Spleen (tissue), 7 donors: ENCODE measurements around the gene CA5A.

Experiments used
- POLR2A ChIP-seq, 3 donors: fragments of 450-650 bp; IDR thresholded peaks; one replicate each; pipeline ENCODE4 v1.5.1; 2017; ENCODE audit warnings: antibody characterized with exemption in 3 of 3, mild to moderate bottlenecking in 1 of 3
- POLR2AphosphoS5 ChIP-seq, 3 donors: sonication (generic); formaldehyde crosslinking; IDR thresholded peaks; one replicate each; pipeline ENCODE4 v1.5.1; 2017; ENCODE audit warnings: antibody characterized with exemption in 3 of 3
- TF ChIP-seq, protein P1 (sequence below), 11 experiments: fragments of 200-600 bp in 7 of 11; fragments of 450-650 bp in 4 of 11; sonication (generic) in 4 of 11; IDR thresholded peaks in 8 of 11; conservative IDR thresholded peaks in 3 of 11; 1 replicate in 7 of 11; 2 replicates in 4 of 11; pipeline versions ENCODE4 v1.4.0 to v1.8.0; 2016 to 2021; ENCODE audit warnings: antibody characterized with exemption in 11 of 11, inconsistent platforms in 4 of 11, mild to moderate bottlenecking in 1 of 11
- donor health status: DM: no; HTN: no; CAD: no; lungs with moderate emphysema.
- donor health status: DM: no; HTN: no; CAD: no.
- donor health status: DM: no; HTN: no; CAD: no.

DNA sequence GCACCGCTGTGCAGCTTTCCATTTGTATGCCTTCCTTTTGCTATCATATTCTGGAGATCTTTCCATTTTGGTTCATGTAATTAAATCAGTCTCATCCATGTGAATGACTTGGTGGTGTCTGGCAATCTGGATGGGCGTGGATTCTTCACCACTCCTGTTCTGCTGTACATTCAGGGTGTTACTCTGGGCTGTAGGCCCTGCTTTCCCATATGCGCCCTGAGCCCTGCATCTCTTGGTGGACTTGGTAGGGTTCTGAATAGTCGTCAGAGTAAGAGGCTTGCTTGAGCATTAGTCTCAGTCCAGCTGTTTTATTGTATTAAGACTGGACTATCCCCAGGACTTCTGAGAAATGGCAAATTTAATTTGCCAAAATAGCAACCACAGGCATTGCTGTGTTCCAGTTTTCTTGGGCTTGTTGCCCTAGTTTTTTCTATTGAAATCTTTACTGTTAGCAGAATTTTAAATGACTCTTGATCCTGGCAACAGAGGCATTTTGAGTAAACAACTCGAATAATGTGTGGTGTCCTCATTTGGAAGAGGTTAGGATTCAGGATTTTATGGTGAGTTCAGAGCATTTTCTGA is 29.8 kb upstream of the CA5A start:
- no peak for TF ChIP-seq POLR2A (IDR thresholded peaks at IDR 0.05)
- TF ChIP-seq, protein P1, sequence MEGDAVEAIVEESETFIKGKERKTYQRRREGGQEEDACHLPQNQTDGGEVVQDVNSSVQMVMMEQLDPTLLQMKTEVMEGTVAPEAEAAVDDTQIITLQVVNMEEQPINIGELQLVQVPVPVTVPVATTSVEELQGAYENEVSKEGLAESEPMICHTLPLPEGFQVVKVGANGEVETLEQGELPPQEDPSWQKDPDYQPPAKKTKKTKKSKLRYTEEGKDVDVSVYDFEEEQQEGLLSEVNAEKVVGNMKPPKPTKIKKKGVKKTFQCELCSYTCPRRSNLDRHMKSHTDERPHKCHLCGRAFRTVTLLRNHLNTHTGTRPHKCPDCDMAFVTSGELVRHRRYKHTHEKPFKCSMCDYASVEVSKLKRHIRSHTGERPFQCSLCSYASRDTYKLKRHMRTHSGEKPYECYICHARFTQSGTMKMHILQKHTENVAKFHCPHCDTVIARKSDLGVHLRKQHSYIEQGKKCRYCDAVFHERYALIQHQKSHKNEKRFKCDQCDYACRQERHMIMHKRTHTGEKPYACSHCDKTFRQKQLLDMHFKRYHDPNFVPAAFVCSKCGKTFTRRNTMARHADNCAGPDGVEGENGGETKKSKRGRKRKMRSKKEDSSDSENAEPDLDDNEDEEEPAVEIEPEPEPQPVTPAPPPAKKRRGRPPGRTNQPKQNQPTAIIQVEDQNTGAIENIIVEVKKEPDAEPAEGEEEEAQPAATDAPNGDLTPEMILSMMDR (IDR thresholded peaks at IDR 0.05 in 8 of 11, conservative IDR thresholded peaks at IDR 0.05 in 3 of 11), result no peak
- no peak for TF ChIP-seq POLR2AphosphoS5 (IDR thresholded peaks at IDR 0.05)
